Mucosa of gallbladder (tissue), 1 donor: ENCODE measurements around the gene KCNQ5. TPM values are rescaled to one million over a fixed set of nuclear protein-coding genes. Genes with fewer than 3 reads are reported as not detected.
"Not testable (repeated sequence)": the region's sequence is repeated elsewhere in the genome, so short reads cannot be mapped to it uniquely, and the experiment has no call there.

ENCODE experiments used
- DNase-seq: peaks from one replicate; pipeline ENCODE4 v3.0.0-alpha.2; 2020; ENCODE audit warnings: low spot score
- total RNA-seq: library from RNA; stranded (reverse); gene quantifications from one replicate; pipeline ENCODE4 v1.2.1, GENCODE V29; 2021
- donor health status: DM: no; HTN: no; CAD: no.

The KCNQ5 gene
- total RNA-seq, 1 donor from 2014 or later: 2.3 TPM

GRCh38 chr6:72950114-72950860, 328.4 kb downstream of the KCNQ5 start:
- no peak for DNase-seq

- no peak for DNase-seq
These were observed 331.2 kb downstream of the KCNQ5 start for GRCh38 chr6:72952808-72953630.

- no peak for DNase-seq
These were observed 332.1 kb downstream of the KCNQ5 start for GRCh38 chr6:72953971-72954381.

GRCh38 chr6:72954716-72955115, 332.9 kb downstream of the KCNQ5 start:
- no peak for DNase-seq

GRCh38 chr6:72955666-72956065, 333.8 kb downstream of the KCNQ5 start:
- DNase-seq: no peak

GRCh38 chr6:72956272-72956671, 334.4 kb downstream of the KCNQ5 start:
- DNase-seq: no peak

- DNase-seq: no peak
These were observed 338.0 kb downstream of the KCNQ5 start for GRCh38 chr6:72959821-72960220.

- no peak for DNase-seq
These were observed 342.1 kb downstream of the KCNQ5 start for GRCh38 chr6:72963946-72964345.

- no peak for DNase-seq
These were observed 344.9 kb downstream of the KCNQ5 start for GRCh38 chr6:72966628-72967280.

GRCh38 chr6:72967329-72967728, 345.5 kb downstream of the KCNQ5 start:
- no peak for DNase-seq

GRCh38 chr6:72968704-72969103, 346.8 kb downstream of the KCNQ5 start:
- DNase-seq: no peak

- no peak for DNase-seq
These were observed 347.8 kb downstream of the KCNQ5 start for GRCh38 chr6:72969666-72970065.

GRCh38 chr6:72972579-72972978, 350.7 kb downstream of the KCNQ5 start:
- no peak for DNase-seq

GRCh38 chr6:72974276-72974675, 352.4 kb downstream of the KCNQ5 start:
- DNase-seq: no peak

GRCh38 chr6:72975352-72975752, 353.5 kb downstream of the KCNQ5 start:
- no peak for DNase-seq

GRCh38 chr6:72976484-72976883, 354.6 kb downstream of the KCNQ5 start:
- DNase-seq: no peak

- DNase-seq: no peak
These were observed 355.2 kb downstream of the KCNQ5 start for GRCh38 chr6:72977114-72977513.

- not testable (repeated sequence) for DNase-seq
These were observed 356.9 kb downstream of the KCNQ5 start for GRCh38 chr6:72978808-72979207.

GRCh38 chr6:72984189-72984831, 362.4 kb downstream of the KCNQ5 start:
- DNase-seq: not testable (repeated sequence)

GRCh38 chr6:72984981-72985665, 363.3 kb downstream of the KCNQ5 start:
- no peak for DNase-seq

- no peak for DNase-seq
These were observed 365.4 kb downstream of the KCNQ5 start for GRCh38 chr6:72987301-72987700.
